ENCODE results near the gene RAI1. TPM values are rescaled to one million over a fixed set of nuclear protein-coding genes. Genes with fewer than 3 reads are reported as not detected.
A peak's percentile ranks its signal among the peaks of the same experiment; 100 is the strongest.

Gene RAI1
- total and polyA plus RNA-seq, 2 of the 13 experiments (the other 11 are each of a cell fraction or from before 2014, with no cell fraction given): 3.4 to 5.2 TPM

DNA sequence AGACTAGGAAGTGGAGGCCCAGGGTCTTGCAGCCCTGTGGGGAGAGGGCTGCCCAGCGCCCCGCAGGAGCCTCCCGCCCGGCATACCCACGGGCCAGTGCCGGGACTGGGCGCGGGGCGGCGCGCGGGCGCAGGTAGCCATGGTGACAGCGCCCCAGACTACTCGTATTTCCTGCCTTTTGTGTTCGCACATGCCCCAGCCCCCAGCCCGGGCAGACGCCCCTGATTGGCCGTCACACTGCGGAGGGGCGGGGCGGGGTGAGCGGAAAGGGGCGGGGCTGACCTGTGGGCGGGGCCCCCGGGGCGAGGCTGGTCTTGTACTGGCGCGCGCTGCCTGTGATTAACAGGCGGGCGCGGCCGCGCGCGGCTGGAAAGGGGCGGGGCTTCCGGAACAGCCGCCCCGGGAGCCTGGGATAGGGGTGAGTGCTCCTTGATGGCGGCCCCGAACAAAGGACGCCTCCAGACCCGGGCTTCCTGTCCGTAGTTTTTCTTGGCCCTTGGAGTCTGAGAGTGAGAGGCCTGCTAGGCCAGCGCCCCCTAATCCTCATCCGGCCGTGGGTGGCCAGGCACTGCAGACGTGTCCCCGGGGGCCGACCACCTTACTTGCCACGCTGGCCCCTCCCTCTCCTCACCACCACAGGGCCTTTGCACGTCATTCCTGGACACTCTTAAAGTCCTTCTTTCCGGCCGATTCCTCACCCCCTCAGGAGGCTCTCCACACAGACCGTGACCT lies 71.0 kb downstream of the RAI1 start:
- ATAC-seq: peak; percentile 97
- no peaks in the 10 kb centered on the region for H3K9me3 ChIP-seq (ENCODE audit: low read length)
- peak overlapping the region; percentile 54 for H3K27ac ChIP-seq (ENCODE audit: extremely low read length, insufficient read depth, low read length)
- WGBS (ENCODE audit: low lambda C conversion rate): 13% methylated on average over 23 of the region's 57 CpGs
- BruUV-seq (replicated peaks): no TSS peak
- peaks cover under 1 to 4% of the 10 kb centered on the region in 2 experiments; a peak in 2 of 5 replicates for H3K36me3 ChIP-seq (replicated peaks in 1 of 2; ENCODE audit: control insufficient read depth in 1 of 2, insufficient read depth in 2 of 2, low read length in 2 of 2)
- CTCF ChIA-PET (ENCODE audit: low intra/inter-chr PET ratio, low total read pairs): interaction anchor here (1.0 kb wide), 1 partner anchor 108 kb away, joined by 4 read pairs; no protein-coding TSS in a partner anchor
- FAIRE-seq: peak; percentile 54
- no peak overlapping the region for H2AFZ ChIP-seq (ENCODE audit: low read length)
- H3K4me3 ChIP-seq (replicated peaks in 1 of 3; ENCODE audit: insufficient read depth in 1 of 3, low read depth in 2 of 3, low read length in 3 of 3): peak overlapping the region; percentile 48 to 74 (median 69); a peak in 5 of 6 replicates
- peak overlapping the region; percentile 71 for H3K9ac ChIP-seq (ENCODE audit: insufficient read depth, low read depth, low read length)
- DNase-seq (ENCODE audit: low spot score): peak; percentile 91
- H3K79me2 ChIP-seq (ENCODE audit: insufficient read depth, low read length): peaks cover 17% of the 10 kb centered on the region
- intact Hi-C loops (cut with micrococcal nuclease; ENCODE audit: unreplicated experiment): no loop called here
- H3K27me3 ChIP-seq (ENCODE audit: control insufficient read depth in 1 of 2, insufficient read depth in 2 of 2, low read length in 2 of 2): no peaks in the 10 kb centered on the region
- in situ Hi-C loops (cut with HindIII; ENCODE audit: extremely low pct_ligation_motif_present, low pct_unique_long_range_greater_than_20kb): no loop called here
- peaks cover 27% of the 10 kb centered on the region for H3K4me1 ChIP-seq (ENCODE audit: insufficient read depth, low read length)
- POLR2A ChIA-PET: no interaction called here
- peak overlapping the region; percentile 83 for H3K4me2 ChIP-seq (ENCODE audit: low read depth, low read length)
- H4K20me1 ChIP-seq (ENCODE audit: insufficient read depth, low read length): peaks cover 25% of the 10 kb centered on the region; the same call in 1 of the 2 replicates
- TF ChIP-seq, protein P1, sequence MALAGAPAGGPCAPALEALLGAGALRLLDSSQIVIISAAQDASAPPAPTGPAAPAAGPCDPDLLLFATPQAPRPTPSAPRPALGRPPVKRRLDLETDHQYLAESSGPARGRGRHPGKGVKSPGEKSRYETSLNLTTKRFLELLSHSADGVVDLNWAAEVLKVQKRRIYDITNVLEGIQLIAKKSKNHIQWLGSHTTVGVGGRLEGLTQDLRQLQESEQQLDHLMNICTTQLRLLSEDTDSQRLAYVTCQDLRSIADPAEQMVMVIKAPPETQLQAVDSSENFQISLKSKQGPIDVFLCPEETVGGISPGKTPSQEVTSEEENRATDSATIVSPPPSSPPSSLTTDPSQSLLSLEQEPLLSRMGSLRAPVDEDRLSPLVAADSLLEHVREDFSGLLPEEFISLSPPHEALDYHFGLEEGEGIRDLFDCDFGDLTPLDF (CRISPR knock-in tag; IDR thresholded peaks at IDR 0.05): peak; percentile 46; the same call in 1 of the 2 replicates
- TF ChIP-seq, protein P2, sequence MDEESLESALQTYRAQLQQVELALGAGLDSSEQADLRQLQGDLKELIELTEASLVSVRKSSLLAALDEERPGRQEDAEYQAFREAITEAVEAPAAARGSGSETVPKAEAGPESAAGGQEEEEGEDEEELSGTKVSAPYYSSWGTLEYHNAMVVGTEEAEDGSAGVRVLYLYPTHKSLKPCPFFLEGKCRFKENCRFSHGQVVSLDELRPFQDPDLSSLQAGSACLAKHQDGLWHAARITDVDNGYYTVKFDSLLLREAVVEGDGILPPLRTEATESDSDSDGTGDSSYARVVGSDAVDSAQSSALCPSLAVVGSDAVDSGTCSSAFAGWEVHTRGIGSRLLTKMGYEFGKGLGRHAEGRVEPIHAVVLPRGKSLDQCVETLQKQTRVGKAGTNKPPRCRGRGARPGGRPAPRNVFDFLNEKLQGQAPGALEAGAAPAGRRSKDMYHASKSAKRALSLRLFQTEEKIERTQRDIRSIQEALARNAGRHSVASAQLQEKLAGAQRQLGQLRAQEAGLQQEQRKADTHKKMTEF (CRISPR knock-in tag; IDR thresholded peaks at IDR 0.05): no peak; the same call in 1 of the 2 replicates
- TF ChIP-seq AKAP8 (CRISPR knock-in tag; IDR thresholded peaks at IDR 0.05) (no peak), RCOR2 (CRISPR knock-in tag; IDR thresholded peaks at IDR 0.05) (peak; percentile 56; the same call in 1 of the 2 replicates), KAT7 (CRISPR knock-in tag; IDR thresholded peaks at IDR 0.05; ENCODE audit: borderline replicate concordance) (no peak), ISL2 (CRISPR knock-in tag; IDR thresholded peaks at IDR 0.05) (no peak), MAZ (IDR thresholded peaks at IDR 0.05; ENCODE audit: borderline replicate concordance, low read depth, low read length) (peak; percentile 23; the same call in 1 of the 2 replicates), MAZ (CRISPR knock-in tag; IDR thresholded peaks at IDR 0.05; ENCODE audit: low read depth) (no peak; the same call in 1 of the 2 replicates), MBD4 (IDR thresholded peaks at IDR 0.05; ENCODE audit: borderline replicate concordance, low read length) (no peak), MEF2D (CRISPR knock-in tag; IDR thresholded peaks at IDR 0.05) (no peak), PAWR (CRISPR knock-in tag; IDR thresholded peaks at IDR 0.05; ENCODE audit: borderline replicate concordance) (no peak), ZZZ3 (CRISPR knock-in tag; IDR thresholded peaks at IDR 0.05; ENCODE audit: borderline replicate concordance) (no peak), NR2F6 (IDR thresholded peaks at IDR 0.05) (no peak), NR2F6 (CRISPR knock-in tag; IDR thresholded peaks at IDR 0.05) (no peak), ZBTB21 (CRISPR knock-in tag; IDR thresholded peaks at IDR 0.05) (no peak), MATR3 (CRISPR knock-in tag; IDR thresholded peaks at IDR 0.05) (no peak), SIX1 (CRISPR knock-in tag; IDR thresholded peaks at IDR 0.05; ENCODE audit: borderline replicate concordance) (no peak), ZBTB7A (CRISPR knock-in tag; IDR thresholded peaks at IDR 0.05) (no peak), ZNF775 (CRISPR knock-in tag; IDR thresholded peaks at IDR 0.05; ENCODE audit: borderline replicate concordance) (no peak), NFE2L1 (CRISPR knock-in tag; IDR thresholded peaks at IDR 0.05; ENCODE audit: borderline replicate concordance) (no peak)
- TF ChIP-seq, protein P3, sequence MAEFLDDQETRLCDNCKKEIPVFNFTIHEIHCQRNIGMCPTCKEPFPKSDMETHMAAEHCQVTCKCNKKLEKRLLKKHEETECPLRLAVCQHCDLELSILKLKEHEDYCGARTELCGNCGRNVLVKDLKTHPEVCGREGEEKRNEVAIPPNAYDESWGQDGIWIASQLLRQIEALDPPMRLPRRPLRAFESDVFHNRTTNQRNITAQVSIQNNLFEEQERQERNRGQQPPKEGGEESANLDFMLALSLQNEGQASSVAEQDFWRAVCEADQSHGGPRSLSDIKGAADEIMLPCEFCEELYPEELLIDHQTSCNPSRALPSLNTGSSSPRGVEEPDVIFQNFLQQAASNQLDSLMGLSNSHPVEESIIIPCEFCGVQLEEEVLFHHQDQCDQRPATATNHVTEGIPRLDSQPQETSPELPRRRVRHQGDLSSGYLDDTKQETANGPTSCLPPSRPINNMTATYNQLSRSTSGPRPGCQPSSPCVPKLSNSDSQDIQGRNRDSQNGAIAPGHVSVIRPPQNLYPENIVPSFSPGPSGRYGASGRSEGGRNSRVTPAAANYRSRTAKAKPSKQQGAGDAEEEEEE (CRISPR knock-in tag; IDR thresholded peaks at IDR 0.05; ENCODE audit: borderline replicate concordance): no peak
- TF ChIP-seq, protein P4, sequence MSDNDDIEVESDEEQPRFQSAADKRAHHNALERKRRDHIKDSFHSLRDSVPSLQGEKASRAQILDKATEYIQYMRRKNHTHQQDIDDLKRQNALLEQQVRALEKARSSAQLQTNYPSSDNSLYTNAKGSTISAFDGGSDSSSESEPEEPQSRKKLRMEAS (IDR thresholded peaks at IDR 0.05): peak; percentile 43; the same call in 1 of the 2 replicates

All from HepG2 (cell line).